HepG2 (cell line): Measurements from ENCODE around the gene CYB5A. TPM values are rescaled to one million over a fixed set of nuclear protein-coding genes. Genes with fewer than 3 reads are reported as not detected.

Source experiments
- CAMTA2 ChIP-seq: sonication (generic); formaldehyde crosslinking; IDR thresholded peaks from 2 replicates; pipeline ENCODE4 v1.4.0; 2020; ENCODE audit warnings: mild to moderate bottlenecking, missing genetic modification reagents, borderline replicate concordance
- DNMT3B ChIP-seq: conservative IDR thresholded peaks from 2 replicates; pipeline ENCODE4 v1.6.1; 2016; ENCODE audit warnings: missing biosample characterization, control low read depth
- FOXP4 ChIP-seq: sonication (generic); formaldehyde crosslinking; IDR thresholded peaks from 2 replicates; pipeline ENCODE4 v1.4.0; 2020; ENCODE audit warnings: missing genetic modification reagents
- HINFP ChIP-seq: sonication (generic); formaldehyde crosslinking; IDR thresholded peaks from 2 replicates; pipeline ENCODE4 v1.4.0; 2020; ENCODE audit warnings: low read depth, mild to moderate bottlenecking, missing genetic modification reagents
- JUNB ChIP-seq: sonication (generic); formaldehyde crosslinking; IDR thresholded peaks from 2 replicates; pipeline ENCODE4 v1.8.0; 2022; ENCODE audit warnings: missing genetic modification reagents, mild to moderate bottlenecking, borderline replicate concordance
- MTA3 ChIP-seq: sonication (generic); formaldehyde crosslinking; IDR thresholded peaks from 2 replicates; pipeline ENCODE4 v1.4.0; 2020; ENCODE audit warnings: missing genetic modification reagents
- NFE2 ChIP-seq: sonication (generic); formaldehyde crosslinking; IDR thresholded peaks from 2 replicates; pipeline ENCODE4 v1.4.0; 2020; ENCODE audit warnings: missing genetic modification reagents
- NR0B2 ChIP-seq: sonication (generic); formaldehyde crosslinking; IDR thresholded peaks from 2 replicates; pipeline ENCODE4 v1.4.0; 2020; ENCODE audit warnings: mild to moderate bottlenecking, missing genetic modification reagents
- NR2F1 ChIP-seq, 2 experiments: fragments of 450-650 bp in 1 of 2; formaldehyde crosslinking in 1 of 2; IDR thresholded peaks; 2 replicates each; pipeline versions ENCODE4 v1.5.0 to v1.6.1; 2016 to 2020; ENCODE audit warnings: mild to moderate bottlenecking in 1 of 2, missing compliant biosample characterization in 1 of 2, missing genetic modification reagents in 1 of 2, moderate library complexity in 1 of 2
- PAX8 ChIP-seq: sonication (generic); formaldehyde crosslinking; IDR thresholded peaks from 2 replicates; pipeline ENCODE4 v1.8.0; 2022; ENCODE audit warnings: mild to moderate bottlenecking, missing genetic modification reagents, borderline replicate concordance
- PBX2 ChIP-seq: IDR thresholded peaks from 2 replicates; pipeline ENCODE4 v1.6.1; 2016; ENCODE audit warnings: control low read depth
- RBM39 ChIP-seq: fragments of 200-400 bp; formaldehyde crosslinking; IDR thresholded peaks from one replicate; pipeline ENCODE4 v1.6.1; 2018; ENCODE audit warnings: antibody characterized with exemption, mild to moderate bottlenecking, low read depth, low read length; ENCODE audit not compliant: poor library complexity, severe bottlenecking
- RFXAP ChIP-seq: sonication (generic); formaldehyde crosslinking; IDR thresholded peaks from 2 replicates; pipeline ENCODE4 v1.4.0; 2020; ENCODE audit warnings: missing genetic modification reagents, borderline replicate concordance
- RXRA ChIP-seq: sonication (generic); formaldehyde crosslinking; IDR thresholded peaks from 2 replicates; pipeline ENCODE4 v1.5.1; 2020; ENCODE audit warnings: missing genetic modification reagents
- SMAD3 ChIP-seq: sonication (generic); formaldehyde crosslinking; IDR thresholded peaks from 2 replicates; pipeline ENCODE4 v1.4.0; 2020; ENCODE audit warnings: missing genetic modification reagents
- SNAPC2 ChIP-seq: sonication (generic); formaldehyde crosslinking; IDR thresholded peaks from 2 replicates; pipeline ENCODE4 v1.8.1; 2022; ENCODE audit warnings: mild to moderate bottlenecking, missing genetic modification reagents
- SRSF4 ChIP-seq: fragments of 200-400 bp; formaldehyde crosslinking; IDR thresholded peaks from one replicate; pipeline ENCODE4 v1.6.1; 2018; ENCODE audit warnings: mild to moderate bottlenecking, low read depth, low read length, moderate library complexity; ENCODE audit not compliant: poor library complexity, severe bottlenecking
- TRIM24 ChIP-seq: sonication (generic); formaldehyde crosslinking; IDR thresholded peaks from 2 replicates; pipeline ENCODE4 v1.8.0; 2022; ENCODE audit warnings: mild to moderate bottlenecking, missing genetic modification reagents
- ZNF543 ChIP-seq: sonication (generic); formaldehyde crosslinking; IDR thresholded peaks from 2 replicates; pipeline ENCODE4 v1.4.0; 2020; ENCODE audit warnings: mild to moderate bottlenecking, missing genetic modification reagents
- ZNF547 ChIP-seq: sonication (generic); formaldehyde crosslinking; IDR thresholded peaks from 2 replicates; pipeline ENCODE4 v1.5.1; 2020; ENCODE audit warnings: mild to moderate bottlenecking, missing genetic modification reagents
- ZNF703 ChIP-seq: sonication (generic); formaldehyde crosslinking; IDR thresholded peaks from 2 replicates; pipeline ENCODE4 v1.5.1; 2020; ENCODE audit warnings: missing genetic modification reagents, mild to moderate bottlenecking, moderate library complexity, borderline replicate concordance
- ZNF740 ChIP-seq: sonication (generic); formaldehyde crosslinking; IDR thresholded peaks from 2 replicates; pipeline ENCODE4 v1.4.0; 2020; ENCODE audit warnings: missing genetic modification reagents
- ZNF772 ChIP-seq: sonication (generic); formaldehyde crosslinking; IDR thresholded peaks from 2 replicates; pipeline ENCODE4 v1.5.0; 2020; ENCODE audit warnings: mild to moderate bottlenecking, missing genetic modification reagents
- ZNF850 ChIP-seq: sonication (generic); formaldehyde crosslinking; conservative IDR thresholded peaks from 2 replicates; pipeline ENCODE4 v1.9.0; 2021; ENCODE audit warnings: mild to moderate bottlenecking, missing genetic modification reagents
- ZSCAN9 ChIP-seq: IDR thresholded peaks from 2 replicates; pipeline ENCODE4 v1.6.1; 2016; ENCODE audit warnings: borderline replicate concordance
- polyA plus RNA-seq, 8 experiments: library from polyadenylated mRNA; depleted of rRNA in 3 of 8; stranded (reverse) in 7 of 8; unstranded in 1 of 8; fragments of >200 nt; fragmentation: Illumina TruSeq in 4 of 8; extraction: Trizol in 4 of 8; gene quantifications; 2 replicates each; pipeline versions ENCODE4 v1.2.1 to v1.2.3, GENCODE V29; 2011 to 2016; ENCODE audit warnings: low read depth in 4 of 8, missing spikeins in 1 of 8, mixed read lengths in 1 of 8; ENCODE audit not compliant: insufficient read depth in 1 of 8
- total RNA-seq, 5 experiments: library from RNA; depleted of rRNA; stranded (reverse); fragments of >200 nt; fragmentation: Illumina TruSeq; extraction: Trizol; gene quantifications; 2 replicates each; pipeline ENCODE4 v1.2.3, GENCODE V29; 2016; ENCODE audit warnings: low read depth in 1 of 5

CYB5A gene
- total and polyA plus RNA-seq, 2 of the 13 experiments (the other 11 are each of a cell fraction or from before 2014, with no cell fraction given) = 215 to 356 TPM

GRCh38 chr18:74291771-74292540, at the start of gene CYB5A (continued):
- TF ChIP-seq SNAPC2 (CRISPR knock-in tag) (no peak), RXRA (CRISPR knock-in tag) (peak; percentile 90), ZNF850 (CRISPR knock-in tag) (no peak), NR0B2 (CRISPR knock-in tag) (no peak; the same call in 1 of the 2 replicates), TRIM24 (CRISPR knock-in tag) (no peak; the same call in 1 of the 2 replicates), NR2F1 (CRISPR knock-in tag; IDR thresholded peaks at IDR 0.05) (peak in 1 of 2 experiments; percentile 51; a peak in 2 of 4 replicates), ZNF543 (peak; percentile 55; the same call in 1 of the 2 replicates), MTA3 (no peak), RFXAP (CRISPR knock-in tag) (0 out of 2 replicates have a peak, but pooled peaks have one; percentile 47), NFE2 (CRISPR knock-in tag) (no peak), PAX8 (CRISPR knock-in tag) (no peak), ZNF772 (CRISPR knock-in tag) (0 out of 2 replicates have a peak, but pooled peaks have one; percentile 65), CAMTA2 (CRISPR knock-in tag) (no peak), DNMT3B (CRISPR knock-in tag) (no peak), SMAD3 (CRISPR knock-in tag) (no peak; the same call in none of the 2 replicates), ZNF547 (peak; percentile 53), HINFP (peak; percentile 77; the same call in 1 of the 2 replicates), ZNF740 (CRISPR knock-in tag) (no peak), JUNB (CRISPR knock-in tag) (no peak), PBX2 (CRISPR knock-in tag) (peak; percentile 99), ZNF703 (CRISPR knock-in tag) (no peak; the same call in 1 of the 2 replicates), RBM39 (peak; percentile 81), ZSCAN9 (CRISPR knock-in tag) (no peak; the same call in 1 of the 2 replicates), SRSF4 (no peak), FOXP4 (peak; percentile 74)
